HepG2 (cell line): ENCODE data around the gene ASB3. TPM values are rescaled to one million over a fixed set of nuclear protein-coding genes. Genes with fewer than 3 reads are reported as not detected.

Experiments used
- ASH2L ChIP-seq: fragments of 300-600, 200-600 bp; sonication (generic); IDR thresholded peaks from 2 replicates; pipeline ENCODE4 v1.7.0; 2017; ENCODE audit warnings: low read depth, mild to moderate bottlenecking, moderate library complexity, mixed read lengths, low read length; ENCODE audit not compliant: insufficient read length
- ATF5 ChIP-seq: sonication (generic); formaldehyde crosslinking; IDR thresholded peaks from 2 replicates; pipeline ENCODE4 v1.4.0; 2020; ENCODE audit warnings: mild to moderate bottlenecking, low read depth, missing genetic modification reagents
- CSRNP1 ChIP-seq: sonication (generic); formaldehyde crosslinking; IDR thresholded peaks from 2 replicates; pipeline ENCODE4 v1.8.1; 2023; ENCODE audit warnings: mild to moderate bottlenecking, missing genetic modification reagents
- E2F5 ChIP-seq: sonication (generic); formaldehyde crosslinking; conservative IDR thresholded peaks from 2 replicates; pipeline ENCODE4 v1.4.0; 2020; ENCODE audit warnings: missing genetic modification reagents
- GTF3A ChIP-seq: sonication (generic); formaldehyde crosslinking; conservative IDR thresholded peaks from 2 replicates; pipeline ENCODE4 v1.4.0; 2020; ENCODE audit warnings: mild to moderate bottlenecking, missing genetic modification reagents
- HCFC1 ChIP-seq: fragments of 150-350 bp; IDR thresholded peaks from 2 replicates; pipeline ENCODE4 v1.6.1; 2014; ENCODE audit warnings: low read depth, low read length
- KLF13 ChIP-seq: sonication (generic); formaldehyde crosslinking; IDR thresholded peaks from 2 replicates; pipeline ENCODE4 v1.4.0; 2020; ENCODE audit warnings: mild to moderate bottlenecking, missing genetic modification reagents
- PHF20 ChIP-seq: sonication (generic); formaldehyde crosslinking; IDR thresholded peaks from 2 replicates; pipeline ENCODE4 v1.5.0; 2020; ENCODE audit warnings: mild to moderate bottlenecking, missing genetic modification reagents
- PHF8 ChIP-seq: sonication (generic); formaldehyde crosslinking; IDR thresholded peaks from 2 replicates; pipeline ENCODE4 v1.5.0; 2020; ENCODE audit warnings: missing genetic modification reagents
- POLR2AphosphoS5 ChIP-seq: IDR thresholded peaks from 2 replicates; pipeline ENCODE4 v1.6.1; 2012; ENCODE audit warnings: low read depth, low read length
- THYN1 ChIP-seq: sonication (generic); formaldehyde crosslinking; IDR thresholded peaks from 2 replicates; pipeline ENCODE4 v1.8.1; 2023; ENCODE audit warnings: low read depth, mild to moderate bottlenecking, moderate library complexity, missing genetic modification reagents, borderline replicate concordance
- TP53 ChIP-seq: sonication (generic); formaldehyde crosslinking; conservative IDR thresholded peaks from 2 replicates; pipeline ENCODE4 v1.4.0; 2020; ENCODE audit warnings: missing genetic modification reagents
- ZFP82 ChIP-seq: sonication (generic); formaldehyde crosslinking; IDR thresholded peaks from 2 replicates; pipeline ENCODE4 v1.5.1; 2020; ENCODE audit warnings: mild to moderate bottlenecking, missing genetic modification reagents, borderline replicate concordance
- ZNF124 ChIP-seq: sonication (generic); formaldehyde crosslinking; IDR thresholded peaks from 2 replicates; pipeline ENCODE4 v1.4.0; 2020; ENCODE audit warnings: missing genetic modification reagents
- ZNF451 ChIP-seq: sonication (generic); formaldehyde crosslinking; IDR thresholded peaks from 2 replicates; pipeline ENCODE4 v1.5.0; 2020; ENCODE audit warnings: mild to moderate bottlenecking, missing genetic modification reagents
- ZNF564 ChIP-seq: sonication (generic); formaldehyde crosslinking; IDR thresholded peaks from 2 replicates; pipeline ENCODE4 v1.8.1; 2023; ENCODE audit warnings: mild to moderate bottlenecking, missing genetic modification reagents
- ZNF576 ChIP-seq: sonication (generic); formaldehyde crosslinking; IDR thresholded peaks from 2 replicates; pipeline ENCODE4 v1.4.0; 2020; ENCODE audit warnings: mild to moderate bottlenecking, missing genetic modification reagents
- ZNF614 ChIP-seq: IDR thresholded peaks from 2 replicates; pipeline ENCODE4 v1.6.1; 2018; ENCODE audit warnings: missing biosample characterization, missing genetic modification reagents, inconsistent platforms, borderline replicate concordance
- ZNF740 ChIP-seq: sonication (generic); formaldehyde crosslinking; IDR thresholded peaks from 2 replicates; pipeline ENCODE4 v1.4.0; 2020; ENCODE audit warnings: missing genetic modification reagents
- ZNF816 ChIP-seq: sonication (generic); formaldehyde crosslinking; IDR thresholded peaks from 2 replicates; pipeline ENCODE4 v1.8.0; 2022; ENCODE audit warnings: missing genetic modification reagents, mild to moderate bottlenecking, borderline replicate concordance
- ZNF879 ChIP-seq: sonication (generic); formaldehyde crosslinking; IDR thresholded peaks from 2 replicates; pipeline ENCODE4 v1.8.1; 2023; ENCODE audit warnings: missing genetic modification reagents
- ZSCAN21 ChIP-seq: sonication (generic); formaldehyde crosslinking; IDR thresholded peaks from 2 replicates; pipeline ENCODE4 v1.8.0; 2022; ENCODE audit warnings: mild to moderate bottlenecking, missing genetic modification reagents, moderate library complexity, borderline replicate concordance
- polyA plus RNA-seq, 8 experiments: library from polyadenylated mRNA; depleted of rRNA in 3 of 8; stranded (reverse) in 7 of 8; unstranded in 1 of 8; fragments of >200 nt; fragmentation: Illumina TruSeq in 4 of 8; extraction: Trizol in 4 of 8; gene quantifications; 2 replicates each; pipeline versions ENCODE4 v1.2.1 to v1.2.3, GENCODE V29; 2011 to 2016; ENCODE audit warnings: low read depth in 4 of 8, missing spikeins in 1 of 8, mixed read lengths in 1 of 8; ENCODE audit not compliant: insufficient read depth in 1 of 8
- total RNA-seq, 5 experiments: library from RNA; depleted of rRNA; stranded (reverse); fragments of >200 nt; fragmentation: Illumina TruSeq; extraction: Trizol; gene quantifications; 2 replicates each; pipeline ENCODE4 v1.2.3, GENCODE V29; 2016; ENCODE audit warnings: low read depth in 1 of 5
- TF ChIP-seq, protein P1 (sequence below): sonication (generic); formaldehyde crosslinking; IDR thresholded peaks from 2 replicates; pipeline ENCODE4 v1.5.0; 2020; ENCODE audit warnings: mild to moderate bottlenecking, low read depth, missing genetic modification reagents, borderline replicate concordance
- TF ChIP-seq, protein P2 (sequence below): sonication (generic); formaldehyde crosslinking; IDR thresholded peaks from 2 replicates; pipeline ENCODE4 v1.5.1; 2020; ENCODE audit warnings: mild to moderate bottlenecking, missing genetic modification reagents, borderline replicate concordance

ASB3 gene
- total and polyA plus RNA-seq, 2 of the 13 experiments (the other 11 are each of a cell fraction or from before 2014, with no cell fraction given) = 40.1 to 41.8 TPM

GRCh38 chr2:53826587-53827397 lies 40.0 kb upstream of the ASB3 start (continued):
- peak; percentile 44; the same call in 1 of the 2 replicates for TF ChIP-seq TP53
- TF ChIP-seq GTF3A (CRISPR knock-in tag) = no peak
- peak; percentile 79; the same call in 1 of the 2 replicates for TF ChIP-seq ZNF124 (CRISPR knock-in tag)
- TF ChIP-seq ZNF740 (CRISPR knock-in tag) = no peak
- TF ChIP-seq KLF13 (CRISPR knock-in tag) = no peak
- no peak; the same call in 1 of the 2 replicates for TF ChIP-seq ZNF564 (CRISPR knock-in tag)
- TF ChIP-seq ZSCAN21 (CRISPR knock-in tag) = peak; percentile 77; the same call in 1 of the 2 replicates
- no peak for TF ChIP-seq ZFP82 (CRISPR knock-in tag)
- peak; percentile 91 for TF ChIP-seq ASH2L
- no peak; the same call in 1 of the 2 replicates for TF ChIP-seq THYN1 (CRISPR knock-in tag)
- TF ChIP-seq, protein P1, sequence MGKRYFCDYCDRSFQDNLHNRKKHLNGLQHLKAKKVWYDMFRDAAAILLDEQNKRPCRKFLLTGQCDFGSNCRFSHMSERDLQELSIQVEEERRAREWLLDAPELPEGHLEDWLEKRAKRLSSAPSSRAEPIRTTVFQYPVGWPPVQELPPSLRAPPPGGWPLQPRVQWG (CRISPR knock-in tag) = no peak
- peak; percentile 60 for TF ChIP-seq CSRNP1 (CRISPR knock-in tag)
- TF ChIP-seq E2F5 (CRISPR knock-in tag) = no peak
- TF ChIP-seq ZNF576 (CRISPR knock-in tag) = no peak
- TF ChIP-seq PHF20 (CRISPR knock-in tag) = no peak
- TF ChIP-seq, protein P2, sequence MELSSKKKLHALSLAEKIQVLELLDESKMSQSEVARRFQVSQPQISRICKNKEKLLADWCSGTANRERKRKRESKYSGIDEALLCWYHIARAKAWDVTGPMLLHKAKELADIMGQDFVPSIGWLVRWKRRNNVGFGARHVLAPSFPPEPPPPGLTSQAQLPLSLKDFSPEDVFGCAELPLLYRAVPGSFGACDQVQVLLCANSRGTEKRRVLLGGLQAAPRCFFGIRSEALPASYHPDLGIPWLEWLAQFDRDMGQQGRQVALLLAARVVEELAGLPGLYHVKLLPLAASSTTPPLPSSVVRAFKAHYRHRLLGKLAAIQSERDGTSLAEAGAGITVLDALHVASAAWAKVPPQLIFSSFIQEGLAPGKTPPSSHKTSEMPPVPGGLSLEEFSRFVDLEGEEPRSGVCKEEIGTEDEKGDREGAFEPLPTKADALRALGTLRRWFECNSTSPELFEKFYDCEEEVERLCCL (CRISPR knock-in tag) = no peak
- no peak; the same call in 1 of the 2 replicates for TF ChIP-seq ZNF816 (CRISPR knock-in tag)
- peak; percentile 44; the same call in 1 of the 2 replicates for TF ChIP-seq POLR2AphosphoS5
- TF ChIP-seq ZNF614 (CRISPR knock-in tag) = peak; percentile 99
- no peak for TF ChIP-seq ZNF451 (CRISPR knock-in tag)
- 0 out of 2 replicates have a peak, but pooled peaks have one; percentile 44 for TF ChIP-seq ZNF879 (CRISPR knock-in tag)
- peak; percentile 37; the same call in 1 of the 2 replicates for TF ChIP-seq PHF8 (CRISPR knock-in tag)
- no peak for TF ChIP-seq HCFC1
- TF ChIP-seq ATF5 (CRISPR knock-in tag) = no peak
